ENCODE data around the gene ANKLE1.

ANKLE1 gene

DNA sequence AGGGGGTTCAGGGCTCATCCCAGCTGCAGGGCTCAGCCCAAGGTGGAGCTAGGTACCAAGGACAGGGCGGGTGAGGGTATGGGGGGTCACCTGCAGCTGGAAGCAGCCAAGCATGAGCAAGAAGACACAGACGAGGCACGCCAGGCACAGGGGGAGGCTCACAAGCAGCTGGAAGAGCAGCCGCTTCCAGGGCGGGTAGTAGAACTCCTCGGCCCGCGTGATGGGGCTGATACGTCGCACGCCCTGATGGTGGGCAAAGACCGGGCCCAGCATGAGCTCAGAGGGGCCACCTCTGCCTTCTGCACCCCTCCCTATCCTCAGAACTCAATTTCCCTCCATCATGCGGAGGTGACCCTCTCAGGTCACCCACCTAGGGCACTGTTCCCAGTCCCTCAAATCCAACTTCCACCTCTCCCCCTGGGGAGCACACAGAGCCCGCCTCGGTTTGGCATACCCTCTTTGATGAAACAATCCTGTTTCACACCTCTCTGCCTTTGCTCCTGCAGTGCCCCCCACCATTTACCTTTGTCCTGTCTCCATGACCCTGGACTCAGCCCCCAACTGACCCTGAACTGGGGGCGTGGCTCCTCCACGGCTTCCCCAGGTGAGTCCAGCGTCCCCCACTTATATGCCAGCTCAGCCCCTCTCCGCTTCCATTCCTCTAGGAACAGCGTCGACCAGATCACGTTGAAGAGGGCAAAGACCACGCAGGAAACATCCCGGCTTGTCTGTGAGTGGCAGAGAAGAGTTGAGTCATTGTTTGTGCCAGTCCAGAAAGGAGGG, 48.8 kb downstream of the ANKLE1 start:
- TF ChIP-seq, protein P1, sequence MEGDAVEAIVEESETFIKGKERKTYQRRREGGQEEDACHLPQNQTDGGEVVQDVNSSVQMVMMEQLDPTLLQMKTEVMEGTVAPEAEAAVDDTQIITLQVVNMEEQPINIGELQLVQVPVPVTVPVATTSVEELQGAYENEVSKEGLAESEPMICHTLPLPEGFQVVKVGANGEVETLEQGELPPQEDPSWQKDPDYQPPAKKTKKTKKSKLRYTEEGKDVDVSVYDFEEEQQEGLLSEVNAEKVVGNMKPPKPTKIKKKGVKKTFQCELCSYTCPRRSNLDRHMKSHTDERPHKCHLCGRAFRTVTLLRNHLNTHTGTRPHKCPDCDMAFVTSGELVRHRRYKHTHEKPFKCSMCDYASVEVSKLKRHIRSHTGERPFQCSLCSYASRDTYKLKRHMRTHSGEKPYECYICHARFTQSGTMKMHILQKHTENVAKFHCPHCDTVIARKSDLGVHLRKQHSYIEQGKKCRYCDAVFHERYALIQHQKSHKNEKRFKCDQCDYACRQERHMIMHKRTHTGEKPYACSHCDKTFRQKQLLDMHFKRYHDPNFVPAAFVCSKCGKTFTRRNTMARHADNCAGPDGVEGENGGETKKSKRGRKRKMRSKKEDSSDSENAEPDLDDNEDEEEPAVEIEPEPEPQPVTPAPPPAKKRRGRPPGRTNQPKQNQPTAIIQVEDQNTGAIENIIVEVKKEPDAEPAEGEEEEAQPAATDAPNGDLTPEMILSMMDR (IDR thresholded peaks at IDR 0.05; ENCODE audit: control insufficient read depth, insufficient read depth, low read depth, low read length, missing control alignments) = no peak
- H3K4me3 ChIP-seq (ENCODE audit: control insufficient read depth, low read depth, low read length) = no peak overlapping the region
- DNase-seq (ENCODE audit: low read depth) = no peak

DNA sequence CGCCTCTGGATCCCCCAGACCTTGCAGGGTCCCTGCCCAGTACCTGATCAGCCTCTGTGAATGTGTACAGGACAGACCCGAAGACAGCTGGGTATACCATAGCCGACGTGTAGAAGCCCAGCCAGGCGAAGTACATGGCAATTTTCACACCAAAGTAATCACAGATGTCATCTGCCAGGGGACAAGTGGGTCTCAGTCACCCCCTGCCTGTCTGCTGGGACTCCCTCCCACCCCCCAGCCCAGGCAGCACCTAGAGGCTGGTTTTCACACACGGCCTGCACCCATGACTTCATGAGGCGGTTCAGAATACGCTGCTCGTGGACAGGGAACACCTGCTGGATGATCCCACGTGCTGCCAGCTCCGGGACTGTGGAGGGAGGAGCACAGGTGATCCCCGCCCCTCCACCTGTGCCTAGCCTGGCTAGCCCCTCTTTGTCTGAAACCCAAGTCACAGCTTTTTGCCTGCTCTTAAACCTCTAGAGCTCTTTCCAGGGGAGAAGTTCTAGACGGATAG, 49.4 kb downstream of the ANKLE1 start:
- TF ChIP-seq, protein P1 (IDR thresholded peaks at IDR 0.05; ENCODE audit: control insufficient read depth, insufficient read depth, low read depth, low read length, missing control alignments) = no peak
- DNase-seq (ENCODE audit: low read depth) = no peak
- no peak overlapping the region for H3K4me3 ChIP-seq (ENCODE audit: control insufficient read depth, low read depth, low read length)

DNA sequence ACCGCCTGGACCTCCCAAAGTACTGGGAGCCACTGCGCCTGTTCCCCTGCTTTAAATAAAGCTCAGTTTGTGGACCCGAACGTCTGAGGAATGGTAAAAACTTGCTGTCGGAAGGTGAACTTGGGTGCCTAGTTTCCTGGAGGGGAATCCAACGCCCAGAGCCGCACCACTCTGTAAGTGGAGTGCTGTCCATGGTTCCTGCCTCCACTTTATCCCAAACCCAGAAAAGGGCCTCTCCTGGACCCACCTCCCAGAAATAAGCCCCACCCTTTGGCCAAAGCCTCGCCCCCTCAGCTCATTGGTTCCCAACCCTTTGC, 50.6 kb downstream of the ANKLE1 start:
- TF ChIP-seq, protein P1 (IDR thresholded peaks at IDR 0.05; ENCODE audit: control insufficient read depth, insufficient read depth, low read depth, low read length, missing control alignments) = no peak
- no peak overlapping the region for H3K4me3 ChIP-seq (ENCODE audit: control insufficient read depth, low read depth, low read length)
- no peak for DNase-seq (ENCODE audit: low read depth)

DNA sequence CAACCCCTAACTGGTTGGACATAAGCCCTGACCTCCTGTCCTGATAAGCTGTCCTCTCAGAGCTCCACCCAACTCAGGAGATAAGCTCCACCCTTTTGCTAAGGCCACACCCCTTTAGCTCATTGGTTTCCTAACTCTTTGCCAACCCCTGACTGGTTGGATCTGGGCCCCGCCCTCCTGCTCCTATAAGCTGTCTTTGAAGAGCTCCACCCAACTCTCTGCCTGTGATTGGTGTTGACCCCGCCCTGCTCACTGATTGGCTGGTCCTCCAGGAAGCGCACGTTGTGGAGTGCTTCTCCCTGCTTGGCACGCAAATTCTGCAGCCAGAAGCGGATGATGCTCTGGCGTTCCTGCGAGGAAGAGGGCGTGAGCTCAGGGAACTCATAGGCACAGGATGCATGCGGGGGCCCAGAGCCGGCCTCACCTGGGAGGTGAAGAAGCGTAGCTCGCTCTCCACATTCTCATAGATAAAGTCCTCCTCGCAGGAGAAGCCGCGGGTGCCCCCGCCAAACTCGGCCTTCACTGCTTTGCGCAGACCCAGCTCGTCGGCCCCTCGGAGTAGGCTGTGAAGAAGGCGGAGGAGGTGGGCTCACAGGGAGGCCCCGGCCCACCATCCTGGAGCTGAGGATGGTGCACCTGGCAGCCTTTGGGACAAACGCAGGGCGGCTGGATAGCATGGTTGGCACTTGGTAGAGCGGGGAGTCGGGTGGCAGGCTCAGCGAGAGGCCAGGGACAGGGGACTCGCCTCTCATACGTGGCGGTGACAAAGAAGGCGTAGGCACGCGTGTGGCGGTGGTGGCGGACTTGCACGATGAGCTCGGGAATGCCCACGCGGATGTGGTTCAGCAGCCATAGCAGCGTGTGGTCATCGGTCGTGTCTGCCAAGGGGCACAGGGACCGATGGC, 51.2 kb downstream of the ANKLE1 start:
- no peak overlapping the region for H3K4me3 ChIP-seq (ENCODE audit: control insufficient read depth, low read depth, low read length)
- no peak for DNase-seq (ENCODE audit: low read depth)

DNA sequence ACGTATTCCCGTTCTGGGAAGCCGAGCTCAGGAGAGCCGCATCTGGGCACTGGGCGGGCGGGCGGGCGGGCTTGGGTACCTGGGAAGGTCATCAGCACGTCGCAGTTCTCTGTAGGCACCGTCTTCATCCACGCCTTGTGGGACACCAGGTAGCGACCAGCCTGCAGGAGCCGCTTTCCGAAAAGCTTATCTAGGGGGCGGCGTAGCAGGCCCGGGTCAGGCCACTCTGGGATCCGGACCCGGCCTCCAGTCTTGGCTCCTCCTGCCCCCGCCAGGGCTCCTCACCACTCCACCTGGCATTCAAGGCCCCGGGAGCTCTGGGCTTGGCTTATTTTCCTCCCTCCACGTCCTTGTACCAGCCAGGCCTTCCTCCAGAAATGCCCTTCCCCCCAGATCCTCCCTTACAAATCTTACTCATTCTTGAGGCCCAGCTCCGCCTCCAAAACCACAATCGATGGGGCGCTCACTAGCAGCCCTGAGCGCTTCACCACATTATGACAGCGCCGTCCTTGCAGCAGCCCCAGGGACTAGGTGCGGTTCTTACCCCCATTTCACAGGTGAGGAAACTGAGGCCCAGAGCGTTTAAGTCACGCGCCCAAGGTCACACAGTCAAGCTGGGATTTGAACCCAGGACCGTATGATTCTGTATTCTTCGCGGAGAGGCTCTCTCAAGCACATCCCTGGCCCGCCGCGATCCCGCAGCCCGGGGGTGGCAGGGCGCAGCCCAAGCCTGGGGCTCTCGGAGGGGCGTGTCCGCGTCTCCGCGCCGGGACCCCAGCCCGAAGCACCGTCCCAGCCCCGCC, 52.1 kb downstream of the ANKLE1 start:
- peak overlapping the region; percentile 55 for H3K4me3 ChIP-seq (ENCODE audit: control insufficient read depth, low read depth, low read length)
- TF ChIP-seq, protein P1 (IDR thresholded peaks at IDR 0.05; ENCODE audit: control insufficient read depth, insufficient read depth, low read depth, low read length, missing control alignments) = no peak
- DNase-seq (ENCODE audit: low read depth) = no peak

More for the DNA sequence above, 51.2 kb downstream of the ANKLE1 start:
- TF ChIP-seq, protein P1 (IDR thresholded peaks at IDR 0.05; ENCODE audit: control insufficient read depth, insufficient read depth, low read depth, low read length, missing control alignments) = no peak
